Activated CD8-positive, alpha-beta memory T cell treated with anti-CD3 and anti-CD28 coated beads for 24 hours (primary cell): ENCODE data around the gene FBXL22.

Source experiments
- DNase-seq: peaks from one replicate; pipeline ENCODE4 v3.0.0-alpha.2; 2020

The FBXL22 gene

GRCh38 chr15:63597038-63597790 is at the start of gene FBXL22:
Gene FBXL22, plus strand, starts transcription at chr15:63597387. Its CDS starts 6 bp downstream, at chr15:63597393.
- no peak for DNase-seq

- no peak for DNase-seq
Measured at GRCh38 chr15:63551400-63551799, 45.8 kb upstream of the FBXL22 start.

GRCh38 chr15:63553388-63553791 is 43.8 kb upstream of the FBXL22 start:
- no peak for DNase-seq

GRCh38 chr15:63554337-63554927 is 42.8 kb upstream of the FBXL22 start:
- no peak for DNase-seq

- no peak for DNase-seq
Measured at GRCh38 chr15:63555507-63555906, 41.7 kb upstream of the FBXL22 start.

GRCh38 chr15:63556246-63556645 is 40.9 kb upstream of the FBXL22 start:
- no peak for DNase-seq

- DNase-seq: no peak
Measured at GRCh38 chr15:63556736-63557135, 40.5 kb upstream of the FBXL22 start.

- DNase-seq: no peak
Measured at GRCh38 chr15:63559753-63560152, 37.4 kb upstream of the FBXL22 start.

- no peak for DNase-seq
Measured at GRCh38 chr15:63560741-63561448, 36.3 kb upstream of the FBXL22 start.

GRCh38 chr15:63564093-63564492 is 33.1 kb upstream of the FBXL22 start:
- DNase-seq: no peak

GRCh38 chr15:63565536-63566186 is 31.5 kb upstream of the FBXL22 start:
- DNase-seq: no peak

- no peak for DNase-seq
Measured at GRCh38 chr15:63572749-63573464, 24.3 kb upstream of the FBXL22 start.

- DNase-seq: no peak
Measured at GRCh38 chr15:63573533-63573932, 23.7 kb upstream of the FBXL22 start.

GRCh38 chr15:63575312-63575711 is 21.9 kb upstream of the FBXL22 start:
- no peak for DNase-seq

- DNase-seq: no peak
Measured at GRCh38 chr15:63576441-63576840, 20.7 kb upstream of the FBXL22 start.

GRCh38 chr15:63582179-63582578 is 15.0 kb upstream of the FBXL22 start:
- DNase-seq: no peak

- DNase-seq: no peak
Measured at GRCh38 chr15:63582718-63583426, 14.3 kb upstream of the FBXL22 start.

GRCh38 chr15:63586790-63587189 is 10.4 kb upstream of the FBXL22 start:
- no peak for DNase-seq

- no peak for DNase-seq
Measured at GRCh38 chr15:63587527-63587926, 9.7 kb upstream of the FBXL22 start.

GRCh38 chr15:63588826-63589225 is 8.4 kb upstream of the FBXL22 start:
- DNase-seq: no peak

GRCh38 chr15:63593705-63594671 is 3.2 kb upstream of the FBXL22 start:
- no peak for DNase-seq
